TTC549 (cell line): Measurements from ENCODE around the gene NOL9.
"Not testable (repeated sequence)": the region's sequence is repeated elsewhere in the genome, so short reads cannot be mapped to it uniquely, and the experiment has no call there.

Experiments used
- FAIRE-seq: peaks from 2 replicates; lab custom pipeline; 2012; peaks lifted over from hg19 to GRCh38; lab: Jason Lieb, UNC

Gene NOL9

GRCh38 chr1:6572653-6573383 lies 18.5 kb upstream of the NOL9 start:
- FAIRE-seq = no peak

DNA sequence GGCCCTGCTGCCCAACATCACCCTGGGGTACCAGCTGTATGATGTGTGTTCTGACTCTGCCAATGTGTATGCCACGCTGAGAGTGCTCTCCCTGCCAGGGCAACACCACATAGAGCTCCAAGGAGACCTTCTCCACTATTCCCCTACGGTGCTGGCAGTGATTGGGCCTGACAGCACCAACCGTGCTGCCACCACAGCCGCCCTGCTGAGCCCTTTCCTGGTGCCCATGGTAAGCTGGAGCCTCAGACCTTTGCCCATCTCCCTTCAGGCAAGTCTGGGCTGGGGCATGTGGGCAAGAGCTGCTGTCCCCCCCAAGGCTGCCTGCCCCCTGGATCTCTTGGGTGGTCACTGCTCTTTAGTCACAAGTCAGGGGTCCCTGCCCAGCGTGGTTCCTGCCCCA lies 16.7 kb upstream of the NOL9 start:
- no peak for FAIRE-seq

- FAIRE-seq = no peak
Observed at GRCh38 chr1:6570100-6570499, 15.8 kb upstream of the NOL9 start.

DNA sequence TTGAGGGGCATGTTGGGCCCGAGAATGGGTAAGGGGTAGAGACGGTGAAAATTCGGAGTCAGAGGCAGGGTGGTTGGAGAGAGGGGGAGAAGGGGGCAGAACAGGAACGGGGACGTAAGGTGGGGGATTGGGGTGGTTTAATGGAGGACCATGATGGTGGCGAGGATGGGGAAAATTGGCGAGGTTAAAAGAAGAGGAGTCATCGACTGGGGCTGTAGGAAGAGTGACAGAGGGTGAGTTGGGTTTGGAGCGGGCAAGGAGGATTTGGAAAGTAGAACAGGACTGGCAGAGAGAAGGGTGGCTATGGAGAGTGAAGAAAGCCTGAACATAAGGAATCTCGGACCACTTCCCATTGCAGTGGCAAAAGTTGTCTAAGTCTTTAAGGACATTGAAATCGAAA lies 14.7 kb upstream of the NOL9 start:
- no peak for FAIRE-seq

DNA sequence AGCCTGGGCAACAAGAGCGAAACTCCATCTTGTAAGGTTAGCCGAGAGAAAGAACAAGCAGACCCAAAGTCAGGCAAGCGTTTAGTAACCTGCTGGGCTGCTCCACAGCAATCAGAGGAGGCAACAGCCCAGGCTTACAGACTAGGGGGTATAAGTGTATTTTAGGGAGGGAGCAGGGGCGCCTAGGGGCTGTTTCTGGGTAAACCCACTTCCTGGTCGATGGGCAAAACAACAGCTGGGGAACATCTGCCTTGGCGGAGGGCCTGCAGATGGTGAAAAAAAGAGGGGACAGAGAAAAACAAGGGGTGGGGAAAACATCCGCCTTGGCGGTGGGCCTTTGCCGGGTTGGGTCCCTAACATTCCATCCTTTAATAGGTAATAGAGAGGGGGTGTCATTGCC lies 6.0 kb upstream of the NOL9 start:
- no peak for FAIRE-seq

DNA sequence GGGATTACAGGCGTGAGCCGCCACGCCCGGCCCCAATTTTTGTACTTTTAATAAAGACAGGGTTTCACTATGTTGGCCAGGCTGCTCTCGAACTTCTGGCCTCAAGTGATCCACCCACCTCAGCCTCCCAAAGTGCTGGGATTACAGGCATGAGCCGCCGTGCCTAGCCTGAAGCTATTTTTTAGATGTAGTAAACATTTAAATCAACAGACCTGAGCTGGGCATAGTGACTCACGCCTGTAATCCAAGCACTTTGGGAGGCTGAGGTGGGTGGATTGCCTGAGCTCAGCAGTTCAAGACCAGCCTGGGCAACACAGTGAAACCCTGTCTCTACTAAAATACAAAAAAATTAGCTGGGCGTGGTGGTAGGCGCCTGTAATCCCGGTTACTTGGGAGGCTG lies 4.8 kb upstream of the NOL9 start:
- FAIRE-seq = not testable (repeated sequence)

GRCh38 chr1:6557597-6557996 lies 3.3 kb upstream of the NOL9 start:
- no peak for FAIRE-seq

DNA sequence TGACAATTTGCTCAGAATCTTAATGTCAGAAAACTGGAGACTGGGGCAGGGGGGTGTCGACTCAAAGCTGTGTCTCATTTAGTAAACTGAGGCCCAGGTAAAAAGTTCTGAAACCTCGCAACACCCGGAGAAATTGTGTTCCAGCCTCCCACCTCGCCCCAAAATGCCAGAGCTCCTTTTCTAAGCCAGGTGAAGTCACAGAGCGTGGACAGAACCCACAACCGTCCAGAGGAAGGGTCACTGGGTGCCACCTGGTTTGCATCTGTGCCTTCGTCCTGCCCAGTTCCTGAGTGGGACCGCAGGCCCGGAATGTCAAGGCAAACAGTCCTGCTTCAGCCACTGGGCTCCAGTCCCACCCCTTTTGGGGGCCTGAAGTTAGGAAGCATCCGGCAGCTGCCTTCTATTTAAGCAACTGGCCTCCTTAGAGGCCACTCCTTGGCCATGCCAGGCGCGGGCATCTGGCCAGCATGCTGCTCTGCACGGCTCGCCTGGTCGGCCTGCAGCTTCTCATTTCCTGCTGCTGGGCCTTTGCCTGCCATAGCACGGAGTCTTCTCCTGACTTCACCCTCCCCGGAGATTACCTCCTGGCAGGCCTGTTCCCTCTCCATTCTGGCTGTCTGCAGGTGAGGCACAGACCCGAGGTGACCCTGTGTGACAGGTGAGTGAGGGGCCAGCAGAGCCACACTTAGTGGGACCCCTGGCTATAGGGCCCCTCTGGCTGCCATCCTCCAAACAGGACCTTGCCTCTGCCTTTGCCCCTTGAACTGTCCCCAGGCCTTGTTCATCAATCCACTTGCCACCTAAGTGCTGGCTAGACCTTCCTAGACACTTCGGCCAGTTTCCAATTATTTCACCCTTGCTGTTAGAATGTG lies 830 bp upstream of the NOL9 start, which contains the start of gene TAS1R1:
Gene TAS1R1 (plus strand): TSS at position 401 of the 872 bp plus-strand sequence. CDS start 67 bp downstream, at position 468.
- FAIRE-seq = no peak

- no peak for FAIRE-seq
Observed at GRCh38 chr1:6547301-6547700, 7.0 kb downstream of the NOL9 start.

DNA sequence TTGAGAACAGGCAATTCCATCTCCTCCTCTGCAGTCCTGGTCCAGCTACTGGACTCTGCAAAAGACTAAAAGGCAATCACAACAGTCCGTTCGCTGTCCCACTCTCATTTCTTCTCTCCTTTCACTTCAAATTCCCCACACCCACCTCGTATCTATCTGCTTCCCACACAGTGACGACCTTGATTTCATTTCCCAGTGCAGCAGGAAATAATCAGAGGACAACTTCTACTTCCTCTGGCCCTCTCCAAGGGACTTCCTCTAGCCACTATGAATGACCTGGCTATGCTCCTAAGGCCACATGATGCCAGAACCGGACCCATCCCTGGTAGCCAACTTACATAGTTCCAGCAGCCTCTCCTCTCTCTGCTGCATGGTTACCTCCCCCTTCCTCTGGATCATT lies 8.0 kb downstream of the NOL9 start:
- FAIRE-seq = no peak

DNA sequence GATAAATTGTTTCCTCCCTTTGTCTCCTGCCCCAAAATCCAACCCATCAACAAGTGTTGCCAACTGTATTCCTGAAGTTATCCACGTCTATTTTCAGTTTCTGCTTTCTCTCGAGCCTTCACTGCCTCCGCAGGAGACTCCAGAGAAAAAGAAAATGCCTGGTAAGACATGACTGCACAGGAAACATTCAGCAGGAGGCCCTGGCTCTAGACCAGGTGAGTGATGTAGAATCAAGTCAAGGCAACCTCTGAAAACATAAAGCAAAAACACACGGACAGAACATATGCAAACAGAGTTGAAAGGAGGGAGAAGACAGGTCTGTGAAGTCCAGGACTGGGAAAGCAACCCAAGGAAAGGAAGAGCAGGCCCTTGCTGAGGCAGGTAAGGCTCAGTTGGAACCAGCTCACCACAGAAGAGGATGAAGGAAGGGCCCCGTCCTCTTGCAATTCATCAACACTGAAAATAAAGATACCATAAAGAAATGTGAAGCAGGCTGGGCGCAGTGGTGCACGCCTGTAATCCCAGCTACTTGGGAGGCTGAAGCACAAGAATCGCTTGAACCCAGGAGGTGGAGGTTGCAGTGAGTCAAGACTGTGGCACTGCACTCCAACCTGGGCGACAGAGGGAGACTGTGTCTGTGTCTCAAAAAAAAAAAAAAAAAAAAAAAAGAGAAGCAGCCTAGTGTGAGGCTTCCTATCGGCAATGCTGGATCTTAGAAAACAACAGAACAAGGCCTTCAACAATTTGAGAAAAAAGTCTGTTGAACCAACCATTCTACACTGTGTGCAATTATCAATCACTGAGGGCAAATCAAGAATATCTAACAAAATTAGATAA lies 8.8 kb downstream of the NOL9 start:
- FAIRE-seq = no peak

DNA sequence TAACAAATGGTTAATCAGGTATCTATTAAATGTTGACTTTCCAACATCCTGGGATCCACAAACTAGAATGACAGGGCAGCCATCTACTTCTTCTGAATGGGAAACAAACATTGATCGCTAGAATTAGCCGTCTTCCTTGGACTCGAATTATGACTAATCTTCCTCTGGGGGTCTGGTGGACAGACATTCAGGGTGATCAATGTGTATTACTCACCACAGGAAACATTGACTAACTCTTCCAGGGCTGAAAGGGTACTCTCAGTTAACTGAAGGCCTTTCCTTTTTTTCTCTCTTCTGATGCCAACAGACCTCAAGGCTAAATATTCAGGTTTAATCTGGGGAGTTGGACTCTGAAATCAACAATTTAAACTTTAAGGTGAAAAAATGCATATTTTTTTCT lies 9.5 kb downstream of the NOL9 start:
- no peak for FAIRE-seq

DNA sequence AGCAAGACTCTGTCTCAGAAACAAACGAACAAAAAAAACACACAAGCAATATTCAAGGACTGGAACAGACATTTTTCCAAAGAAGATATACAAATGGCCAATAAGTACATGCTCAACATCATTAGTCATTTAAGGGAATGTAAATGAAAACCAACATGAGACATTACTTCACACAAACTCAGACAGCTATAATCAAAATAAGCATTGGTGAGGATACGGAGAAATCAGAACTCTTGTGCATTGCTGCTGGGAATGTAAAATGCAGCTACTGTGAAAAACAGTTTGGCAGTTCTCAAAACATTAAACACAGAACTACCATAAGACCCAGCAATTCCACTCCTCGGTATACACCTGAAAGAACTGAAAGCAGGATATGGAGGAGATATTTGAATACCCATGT lies 15.4 kb downstream of the NOL9 start:
- FAIRE-seq = no peak

- FAIRE-seq = no peak
Observed at GRCh38 chr1:6536291-6536690, 18.0 kb downstream of the NOL9 start.

DNA sequence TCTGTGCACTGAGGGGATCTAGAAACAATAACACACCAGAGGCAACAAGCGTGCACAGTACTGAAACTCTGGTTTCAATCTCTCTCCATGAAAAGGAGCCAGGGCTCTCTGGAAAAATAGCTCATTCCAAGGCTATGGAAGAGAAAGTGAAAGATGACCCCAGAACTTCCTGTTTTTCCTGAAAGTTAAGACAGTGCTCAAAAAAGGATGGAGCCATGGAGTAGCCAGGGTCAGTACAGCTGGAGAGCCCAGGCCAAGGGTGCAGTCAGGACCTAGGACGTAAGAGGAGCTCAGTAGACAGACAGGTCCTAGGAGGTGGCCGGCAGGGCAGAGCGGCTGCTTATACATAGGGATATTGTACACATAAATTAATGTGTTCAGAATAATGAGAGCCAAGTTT lies 19.1 kb downstream of the NOL9 start:
- no peak for FAIRE-seq

DNA sequence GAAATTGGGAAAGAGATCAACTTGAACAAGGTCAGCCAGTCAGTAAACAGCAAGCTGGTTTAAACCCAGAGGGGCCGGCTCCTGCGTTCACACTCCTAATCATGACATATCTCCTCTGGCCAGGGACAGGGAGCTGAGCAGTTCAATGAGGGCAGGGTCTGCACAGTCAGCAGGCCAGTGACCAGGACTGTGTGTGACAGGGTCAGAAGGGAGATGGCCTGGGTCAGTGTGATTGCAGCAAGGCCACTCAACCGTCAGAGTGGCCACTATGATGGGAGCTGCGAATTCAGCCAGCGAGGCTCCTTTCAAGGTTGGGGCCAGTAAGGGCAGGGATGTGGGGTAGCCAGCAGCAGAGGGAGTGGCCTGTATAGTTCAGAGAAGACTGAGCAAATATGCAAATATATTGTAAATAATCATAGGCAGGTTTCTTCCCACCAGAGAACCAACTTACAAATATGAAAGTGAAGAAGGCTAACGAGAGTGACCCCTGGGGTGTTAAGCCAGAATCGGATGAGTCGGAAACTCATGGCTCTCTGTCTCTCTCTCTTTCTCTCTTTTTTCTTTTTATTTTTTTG lies 20.0 kb downstream of the NOL9 start:
- no peak for FAIRE-seq

DNA sequence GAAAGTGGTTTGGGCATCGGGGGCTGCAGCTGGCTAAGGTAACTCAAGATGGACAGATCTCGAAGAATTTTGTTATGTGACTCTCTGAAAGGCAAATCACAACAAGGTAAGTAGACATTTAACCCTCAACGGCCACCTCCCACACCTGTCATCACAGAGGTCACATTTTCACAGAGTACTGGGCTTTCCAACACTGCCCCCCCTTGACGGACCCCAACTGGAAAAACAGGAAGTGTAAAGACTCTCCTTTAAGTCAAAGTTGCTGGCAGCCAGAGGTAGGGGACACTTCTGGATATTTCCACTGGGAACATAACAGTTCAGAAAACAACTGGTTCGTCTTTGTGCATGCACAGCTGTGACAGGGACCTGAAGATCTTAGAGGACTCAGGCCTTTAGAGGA lies 22.3 kb downstream of the NOL9 start:
- FAIRE-seq = no peak

DNA sequence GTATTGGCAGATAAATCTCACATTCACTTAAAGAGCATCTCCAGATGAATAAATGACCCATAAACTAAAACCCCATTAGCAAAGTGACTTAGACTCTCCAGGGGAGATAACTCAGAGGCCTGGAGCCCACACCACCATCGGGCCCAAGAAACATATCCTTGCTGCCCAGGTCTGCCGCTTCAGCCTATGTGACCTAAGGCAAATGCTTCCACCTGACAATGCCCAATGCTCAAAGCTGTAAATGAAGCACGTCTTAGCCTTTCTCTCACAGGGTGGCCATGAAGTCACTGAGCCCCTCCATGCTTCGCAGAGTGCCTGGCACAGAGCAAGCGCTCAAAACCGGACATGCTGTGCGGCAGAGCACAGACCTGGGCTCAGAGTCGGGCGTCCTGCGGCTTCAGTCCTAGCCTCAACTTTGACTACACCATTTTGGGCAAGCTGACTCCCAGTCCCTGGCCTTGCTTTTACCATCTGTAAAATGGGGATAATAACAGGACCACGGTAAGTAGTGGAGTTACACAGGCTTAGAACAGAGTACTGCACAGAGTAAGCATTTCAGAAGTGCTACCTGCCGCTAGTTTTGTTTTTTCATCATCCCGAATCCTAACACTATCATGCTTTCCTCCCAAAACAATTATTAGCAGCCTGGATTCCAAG lies 23.7 kb downstream of the NOL9 start:
- FAIRE-seq = no peak

DNA sequence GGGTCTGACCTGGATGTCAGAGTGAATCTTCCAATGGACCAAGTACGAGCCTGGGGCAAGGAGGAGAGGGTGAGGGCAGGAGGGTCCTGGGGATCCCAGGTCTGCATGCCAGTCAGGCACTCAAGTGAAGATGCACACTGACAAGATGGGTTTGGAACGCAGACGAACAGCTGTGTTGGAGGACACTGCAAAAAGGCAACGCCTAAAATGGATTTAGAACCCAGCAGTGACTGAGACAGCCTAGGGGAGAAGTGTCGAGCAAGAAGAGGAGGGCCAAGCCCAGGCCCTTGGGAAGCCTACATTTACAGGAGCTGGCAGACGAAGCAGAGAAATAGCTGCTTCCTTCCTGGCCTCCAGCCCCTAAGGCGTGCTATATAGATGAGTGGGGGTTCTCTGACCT lies 25.8 kb downstream of the NOL9 start:
- no peak for FAIRE-seq

DNA sequence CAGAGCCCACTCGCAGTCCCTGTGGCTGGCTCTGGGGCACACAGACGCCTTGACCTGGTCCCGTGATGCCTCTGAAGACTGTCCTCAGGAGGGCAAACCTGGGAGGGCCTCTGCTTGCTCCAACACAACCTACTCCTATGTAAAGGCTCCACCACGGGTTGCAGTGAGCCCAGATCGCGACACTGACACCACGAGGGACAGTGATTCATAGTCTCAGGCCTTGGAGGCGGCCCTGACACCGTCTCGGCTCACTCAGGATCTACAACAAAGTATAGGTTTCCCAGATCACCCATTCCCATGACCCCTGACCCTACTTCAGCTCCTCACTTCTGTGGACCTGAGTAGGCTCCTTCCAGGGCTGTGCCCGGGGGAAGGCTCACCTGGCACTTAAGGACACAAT lies 28.0 kb downstream of the NOL9 start:
- no peak for FAIRE-seq

DNA sequence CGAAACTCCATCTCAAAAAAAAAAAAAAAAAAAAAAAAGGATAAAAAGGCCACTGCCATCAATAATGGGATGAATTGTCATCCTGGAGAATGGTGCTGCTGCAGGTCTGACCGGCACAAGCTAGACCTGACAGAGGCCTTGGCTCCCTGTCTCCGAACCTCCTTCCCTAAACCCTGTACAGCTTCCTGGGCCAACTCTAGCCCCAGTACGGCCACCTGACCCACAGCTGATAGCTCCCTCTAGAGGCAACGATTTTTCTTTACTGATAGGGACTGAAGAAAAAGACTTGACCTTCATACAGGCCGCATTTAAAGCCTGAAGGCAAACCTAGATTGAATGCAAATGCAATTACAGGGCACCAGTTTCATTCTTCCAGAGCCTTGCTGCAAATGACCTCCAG lies 30.7 kb downstream of the NOL9 start:
- peak; percentile 7 for FAIRE-seq

DNA sequence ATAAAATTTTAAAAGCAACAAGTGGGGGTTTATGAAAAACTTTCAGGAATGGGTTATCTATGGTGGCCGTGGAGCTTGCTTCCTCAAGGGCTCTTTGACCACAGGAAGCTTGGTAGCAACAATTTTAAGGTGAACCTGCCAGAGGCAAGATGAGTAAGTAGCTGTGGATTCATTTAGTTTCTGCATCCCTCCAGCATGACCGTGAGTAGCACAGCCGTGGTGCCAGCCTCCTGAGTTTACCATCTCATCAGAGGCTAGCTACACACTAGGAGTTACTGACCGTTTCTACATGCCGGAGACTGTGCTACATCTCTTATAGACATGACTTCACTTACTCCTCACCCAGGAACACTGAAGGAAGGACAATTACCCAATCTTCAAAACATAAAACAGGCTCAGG lies 32.8 kb downstream of the NOL9 start:
- FAIRE-seq = no peak
